H54 (cell line): ENCODE measurements around the gene ARHGEF12.

ENCODE experiments used
- DNase-seq: peaks from one replicate; pipeline ENCODE4 v3.0.0; 2011; ENCODE audit warnings: low spot score, mixed read lengths; ENCODE audit not compliant: insufficient read length
- FAIRE-seq: peaks from 3 replicates; lab custom pipeline; 2011; peaks lifted over from hg19 to GRCh38; lab: Jason Lieb, UNC
- POLR2A ChIP-seq: IDR thresholded peaks from 2 replicates; pipeline ENCODE4 v1.6.1; 2011; ENCODE audit warnings: low read depth, mild to moderate bottlenecking, low read length

Gene ARHGEF12

DNA sequence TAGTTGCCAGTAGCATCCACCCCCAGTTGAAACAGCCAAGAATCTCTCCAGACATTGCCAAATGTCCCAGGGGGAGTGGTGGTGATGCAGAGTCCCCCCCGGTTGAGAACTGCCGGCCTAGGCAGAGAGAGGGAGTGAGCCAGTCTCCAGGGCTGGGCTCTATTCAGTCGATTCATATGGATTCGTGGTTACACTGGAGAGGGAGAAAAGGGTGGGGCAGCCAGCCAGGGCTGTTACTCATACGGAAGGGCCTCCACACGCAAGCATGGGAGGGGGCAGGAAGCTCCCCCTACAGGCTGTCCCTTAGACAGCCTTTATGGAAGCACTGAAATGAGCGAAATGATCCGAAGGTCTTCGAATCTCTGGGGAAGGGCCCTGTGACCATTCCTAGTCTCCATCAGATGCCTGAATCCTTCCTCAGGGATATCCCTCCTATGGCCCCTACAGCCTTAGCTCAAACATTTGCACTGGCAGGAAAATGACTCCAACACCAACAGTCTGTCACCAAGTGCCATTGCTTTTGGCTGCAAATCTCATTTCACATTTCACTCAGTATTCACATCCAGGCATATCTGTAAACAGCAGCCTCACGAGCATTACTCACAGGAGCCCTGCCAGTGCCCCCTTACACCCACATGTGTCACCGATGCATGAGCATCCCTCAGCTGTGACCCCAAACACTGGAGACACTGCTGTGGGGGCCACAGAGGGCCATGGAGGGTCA is 29.5 kb upstream of the ARHGEF12 start:
- FAIRE-seq: peak; percentile 77
- DNase-seq: peak; percentile 62
- TF ChIP-seq POLR2A: no peak

DNA sequence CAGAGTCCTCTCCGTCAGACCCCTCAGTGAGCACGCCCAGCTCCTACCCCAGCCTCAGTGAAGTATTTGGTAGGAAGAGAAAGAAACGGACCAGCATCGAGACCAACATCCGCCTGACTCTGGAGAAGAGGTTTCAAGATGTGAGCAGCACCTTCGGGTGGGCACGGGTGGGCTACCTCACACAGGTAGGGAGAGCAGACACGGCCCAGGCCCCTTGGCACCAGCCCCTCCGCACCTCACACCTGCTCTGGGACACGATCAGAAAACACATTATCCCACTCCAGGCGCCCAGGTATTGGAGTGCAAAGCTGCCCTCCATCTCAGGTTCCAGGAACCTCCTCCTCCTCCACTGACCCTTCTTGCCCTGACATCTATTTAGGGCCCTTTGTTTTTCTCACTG is 28.7 kb upstream of the ARHGEF12 start:
- DNase-seq: no peak

DNA sequence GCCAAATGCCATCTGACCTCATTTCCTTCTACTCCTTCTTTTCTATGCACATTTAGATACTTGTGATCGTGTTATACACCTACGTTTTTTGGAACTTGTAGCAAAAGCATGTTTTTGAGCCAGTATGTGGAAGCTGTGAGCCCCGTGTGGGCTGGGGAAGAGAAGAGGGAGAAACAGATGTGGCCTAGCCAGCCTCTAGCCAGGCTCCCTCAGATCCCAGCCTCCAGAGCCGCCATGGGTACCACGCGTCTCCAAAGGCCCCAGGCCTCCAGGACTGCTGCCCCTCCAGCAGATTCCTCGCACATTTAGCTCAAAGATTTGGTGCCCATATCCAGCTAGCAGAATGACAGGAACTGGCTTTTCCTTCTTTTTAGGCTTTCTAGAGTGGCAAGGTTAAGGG is 28.1 kb upstream of the ARHGEF12 start:
- no peak for TF ChIP-seq POLR2A
- DNase-seq: no peak
- no peak for FAIRE-seq

More for the DNA sequence above, 28.7 kb upstream of the ARHGEF12 start:
- FAIRE-seq: no peak
- no peak for TF ChIP-seq POLR2A

DNA sequence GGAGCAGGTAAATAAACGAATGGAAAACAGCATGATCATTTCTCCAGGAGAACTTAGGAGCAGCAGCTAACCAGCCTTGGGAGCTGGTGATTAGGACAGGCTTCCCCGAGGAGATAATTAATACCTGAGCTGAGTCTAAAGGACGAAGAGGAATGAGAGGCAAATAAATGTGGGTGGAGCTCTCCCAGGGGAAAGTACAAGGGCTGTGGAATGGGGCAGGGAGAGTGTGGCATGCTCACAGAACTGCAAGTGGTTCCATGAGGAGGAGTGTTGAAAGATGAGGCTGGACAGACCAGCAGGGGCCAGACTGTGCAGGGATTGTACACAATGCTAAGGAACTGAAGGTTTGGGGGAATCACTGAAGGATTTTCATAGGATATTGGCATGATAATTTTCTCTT is 25.3 kb upstream of the ARHGEF12 start:
- DNase-seq: no peak
- FAIRE-seq: no peak
- no peak for TF ChIP-seq POLR2A

DNA sequence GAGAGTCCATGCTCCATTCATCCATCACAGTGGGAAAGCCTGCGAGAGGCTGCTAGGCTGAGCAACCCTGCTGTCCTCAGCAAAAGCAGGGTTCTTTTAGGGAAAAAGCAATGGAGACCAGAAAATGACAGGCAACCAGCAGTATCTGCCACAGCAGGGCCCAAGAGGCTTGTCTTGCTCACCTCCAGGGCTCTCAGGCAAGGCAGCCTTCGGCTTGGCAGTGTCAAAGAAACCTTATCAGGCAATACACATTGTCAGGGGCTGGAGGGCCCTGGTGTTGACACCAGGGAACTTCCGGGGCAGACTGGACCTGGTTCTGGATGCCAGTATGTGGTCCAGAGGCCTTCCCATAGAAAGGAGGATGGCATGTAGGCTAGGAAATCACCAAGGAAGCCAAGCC is 21.4 kb upstream of the ARHGEF12 start:
- no peak for DNase-seq
- TF ChIP-seq POLR2A: no peak
- FAIRE-seq: no peak

DNA sequence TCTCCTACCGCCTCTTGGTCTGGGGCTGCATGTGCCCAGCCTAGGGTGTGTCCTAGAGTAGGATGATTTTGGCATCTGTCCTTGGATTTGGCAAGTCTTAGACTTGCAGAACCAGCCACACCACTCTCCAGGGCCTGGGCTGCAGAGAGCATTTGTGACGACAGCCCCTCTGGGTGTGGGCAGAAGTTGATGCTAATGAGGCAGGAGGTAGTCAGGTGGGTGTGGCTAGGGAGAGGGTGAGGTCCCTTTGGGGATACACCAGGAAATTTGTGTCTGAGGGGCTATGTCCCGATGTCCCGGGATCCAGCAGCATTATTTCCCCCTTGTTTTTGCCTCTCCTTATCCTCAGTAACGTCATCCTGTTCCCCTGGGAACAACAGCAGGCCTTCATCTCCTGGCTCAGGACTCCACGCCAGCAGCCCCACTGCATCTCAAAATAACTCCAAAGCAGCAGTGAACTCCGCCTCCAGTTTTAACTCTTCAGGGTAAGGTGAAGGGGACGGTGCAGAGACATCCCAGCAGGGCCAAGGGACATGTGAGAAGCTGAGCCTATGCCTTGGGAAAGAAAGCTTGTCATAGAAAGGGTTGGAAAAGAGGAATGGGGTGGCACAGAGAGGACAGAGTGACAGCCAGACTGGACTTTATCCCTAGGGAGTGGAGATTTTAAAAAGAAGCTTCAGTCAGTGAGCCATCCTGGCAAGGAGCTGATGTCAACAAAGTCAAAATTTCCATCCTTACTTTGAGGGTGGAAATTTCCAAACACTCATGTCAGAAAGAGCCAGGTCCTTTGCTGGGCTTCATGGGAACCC is 19.1 kb upstream of the ARHGEF12 start:
- DNase-seq: no peak
- FAIRE-seq: no peak

DNA sequence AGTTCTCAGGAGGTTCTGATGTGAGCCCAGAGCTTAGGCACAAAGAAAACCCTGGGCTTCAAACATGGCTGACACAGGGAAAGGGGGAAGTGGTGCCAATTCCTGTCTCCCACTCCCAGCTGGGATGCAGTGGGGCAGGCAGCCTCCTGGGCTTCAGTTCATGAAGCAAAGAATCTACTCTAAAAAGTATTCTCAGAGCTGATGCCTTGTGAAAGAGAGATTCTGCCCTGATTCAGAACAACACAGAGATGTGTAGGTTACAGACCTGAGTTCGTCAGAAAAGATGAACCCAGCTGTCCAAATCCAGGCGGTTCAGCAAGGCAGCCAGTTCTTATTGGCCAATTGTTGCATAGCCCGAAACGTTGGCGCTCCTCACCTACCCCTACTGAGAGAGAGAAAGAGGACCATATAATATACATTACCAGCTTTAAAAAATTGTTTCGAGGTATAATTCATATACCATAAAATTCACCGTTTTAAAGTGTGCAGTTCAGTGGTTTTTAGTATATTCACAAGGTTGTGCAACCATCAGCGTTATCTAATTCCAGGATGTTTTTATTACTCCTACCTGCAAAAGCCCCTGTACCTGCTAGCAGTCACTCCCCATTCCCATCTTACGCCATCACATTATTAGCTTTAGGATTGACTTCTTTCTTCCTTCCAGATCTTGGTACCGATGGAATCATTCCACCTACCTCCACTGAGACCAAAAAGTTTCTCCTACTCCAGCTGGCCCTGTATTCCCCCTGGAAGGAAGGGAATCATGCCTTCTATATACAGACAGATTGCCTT is 18.3 kb upstream of the ARHGEF12 start:
- FAIRE-seq: no peak

More for the DNA sequence above, 19.1 kb upstream of the ARHGEF12 start:
- TF ChIP-seq POLR2A: no peak

DNA sequence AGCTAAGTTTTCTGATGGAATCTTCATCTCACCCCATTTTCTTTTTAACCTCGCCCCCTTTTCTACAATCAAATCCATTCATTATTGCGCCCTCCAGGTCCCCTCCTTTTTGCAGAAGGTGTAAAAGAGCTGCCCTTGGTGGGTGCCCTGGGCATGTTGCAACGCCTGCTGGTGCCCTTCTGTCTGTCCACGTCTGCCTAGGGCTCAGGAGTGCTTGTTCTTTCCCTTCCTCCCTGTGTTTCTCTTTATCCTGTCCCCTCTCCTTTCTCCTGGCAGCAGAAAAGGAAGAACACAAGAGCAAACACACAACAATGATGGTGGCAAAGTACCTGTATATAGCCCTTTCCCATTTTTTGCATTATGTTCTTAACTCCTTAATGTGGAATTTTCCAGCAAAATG is 17.3 kb upstream of the ARHGEF12 start:
- DNase-seq (no peak), FAIRE-seq (no peak)
- TF ChIP-seq POLR2A: no peak

More for the DNA sequence above, 18.3 kb upstream of the ARHGEF12 start:
- no peak for TF ChIP-seq POLR2A
- no peak for DNase-seq

DNA sequence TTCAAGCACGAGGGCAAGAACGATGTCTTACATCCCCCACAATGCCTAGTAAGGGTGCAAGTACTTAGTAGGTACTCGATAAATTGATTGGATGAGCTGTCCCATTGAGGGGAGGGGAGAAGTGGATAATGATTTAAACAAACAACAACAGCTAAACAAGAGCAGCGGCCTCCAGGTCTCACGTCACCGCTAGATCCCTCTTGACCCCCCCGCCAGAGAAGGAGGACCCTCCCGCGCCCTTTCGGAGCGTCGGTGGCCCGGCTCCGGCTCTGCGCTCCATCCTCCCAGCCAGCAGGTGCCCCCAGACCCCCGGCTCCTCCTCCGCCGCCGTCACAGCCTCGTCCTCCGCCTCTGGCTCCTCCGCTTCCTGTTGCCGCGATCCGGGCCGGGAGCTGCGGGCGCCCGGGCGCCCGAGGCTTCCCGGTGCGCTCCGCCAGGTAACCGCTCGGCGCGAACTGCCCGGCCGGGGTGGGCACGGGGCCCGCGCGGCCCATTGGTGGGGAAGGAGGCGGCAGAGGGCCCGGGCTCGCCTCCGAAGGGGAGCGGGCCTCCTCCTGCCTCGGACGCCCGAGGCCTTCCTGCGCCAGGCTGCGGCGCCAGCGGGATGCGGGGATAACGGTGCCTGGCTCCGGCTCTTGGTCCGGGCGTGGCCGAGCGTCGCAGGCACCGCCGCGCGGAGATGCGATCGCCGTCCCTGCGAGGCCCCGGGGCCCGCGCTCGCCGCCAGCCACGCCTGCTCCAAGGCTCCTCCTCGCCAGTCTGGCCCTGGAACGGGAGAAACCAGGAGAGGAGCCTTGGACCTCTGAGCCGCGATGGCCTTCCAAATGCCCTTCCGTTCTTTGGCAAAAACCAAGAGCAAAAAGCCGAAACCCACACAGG is 11.0 kb upstream of the ARHGEF12 start, which contains the start of gene TLCD5:
TLCD5 (plus strand) TSS at position 368 of the 879 bp plus-strand sequence. CDS start 2,143 bp downstream, outside the sequence.
- peak; percentile 28; the same call in 1 of the 2 replicates for TF ChIP-seq POLR2A
- DNase-seq (peak; percentile 42), FAIRE-seq (no peak)

DNA sequence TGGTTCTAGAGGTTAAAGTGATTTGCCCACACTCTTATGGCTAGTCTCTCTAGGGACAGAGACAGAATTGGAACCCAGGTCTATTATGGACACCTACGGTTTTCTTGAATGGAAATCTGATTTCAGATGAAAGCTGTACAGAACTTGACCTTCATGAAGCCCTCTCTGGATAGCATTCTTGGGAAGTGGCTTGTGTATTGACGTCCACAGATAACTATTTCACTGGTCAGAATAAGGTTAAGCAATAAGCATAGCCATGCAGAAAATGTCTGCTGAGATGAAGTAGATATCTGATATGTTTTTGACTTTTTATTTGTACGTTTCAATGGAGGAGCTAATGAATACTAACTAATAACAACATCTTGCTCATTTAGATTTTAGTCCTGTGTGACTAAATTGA is 10.0 kb upstream of the ARHGEF12 start:
- no peak for TF ChIP-seq POLR2A
- no peak for DNase-seq
- no peak for FAIRE-seq

DNA sequence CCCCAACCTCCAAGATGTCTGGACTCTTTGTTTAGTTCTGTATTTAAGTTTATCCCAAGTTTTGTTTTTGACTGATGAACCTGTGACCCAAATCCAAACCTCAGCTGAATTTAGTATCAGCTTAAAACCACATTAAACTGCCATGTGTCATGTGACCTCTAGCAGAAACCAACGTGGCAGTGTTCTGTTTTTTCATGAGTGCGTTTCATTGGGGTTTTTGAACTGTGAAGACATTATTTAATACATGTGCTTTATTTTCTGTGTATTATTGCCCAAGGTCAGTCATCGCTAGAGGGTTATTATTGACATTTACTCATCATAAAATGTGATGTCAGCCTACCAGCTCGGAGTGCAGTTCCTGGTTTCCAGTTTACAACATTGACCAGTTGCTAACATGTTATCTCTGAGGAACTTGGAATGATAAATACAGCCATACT is 9.3 kb upstream of the ARHGEF12 start:
- DNase-seq: no peak
- no peak for FAIRE-seq
- no peak for TF ChIP-seq POLR2A

DNA sequence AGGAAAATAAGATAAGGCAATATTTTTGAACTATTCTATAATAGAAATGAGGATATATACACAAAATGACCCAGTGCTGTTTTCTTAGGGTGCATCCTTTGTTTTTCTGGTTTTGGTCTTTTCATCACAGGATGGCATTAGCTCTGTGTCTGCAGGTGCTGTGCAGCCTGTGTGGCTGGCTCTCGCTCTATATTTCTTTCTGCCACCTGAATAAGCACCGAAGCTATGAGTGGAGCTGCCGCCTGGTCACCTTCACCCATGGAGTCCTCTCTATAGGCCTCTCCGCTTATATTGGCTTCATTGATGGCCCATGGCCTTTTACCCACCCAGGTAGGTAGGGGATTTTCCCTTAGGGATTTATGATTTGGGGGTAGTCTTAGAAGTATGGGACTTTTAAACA is 8.9 kb upstream of the ARHGEF12 start:
- no peak for DNase-seq
- FAIRE-seq: no peak
- no peak for TF ChIP-seq POLR2A

DNA sequence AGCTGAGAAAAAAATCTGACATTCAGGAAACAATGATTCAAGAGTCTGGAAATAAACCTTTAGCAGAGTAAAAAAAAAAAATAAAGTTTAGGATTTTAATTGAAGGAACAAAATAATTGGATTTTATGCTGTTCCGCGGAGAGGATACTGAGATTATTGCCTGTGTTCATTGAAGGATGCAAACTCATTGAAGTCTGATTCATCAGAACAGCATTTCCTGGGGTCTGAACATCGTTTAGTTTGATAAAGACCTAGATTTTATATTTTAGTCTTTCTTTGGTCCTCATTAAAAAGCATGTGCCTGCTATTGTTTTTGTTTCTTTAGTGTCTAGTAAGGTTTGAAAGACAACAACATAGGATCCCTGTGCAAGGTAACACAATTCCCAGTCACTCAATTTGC is 6.7 kb upstream of the ARHGEF12 start:
- no peak for FAIRE-seq
- no peak for TF ChIP-seq POLR2A
- DNase-seq: no peak
